SW480 (cell line): Measurements from ENCODE around the gene CAV2.

Experiments
- DNase-seq: peaks from one replicate; pipeline ENCODE4 v3.0.0-alpha.2; 2016; ENCODE audit warnings: low spot score

Gene CAV2

GRCh38 chr7:116547347-116547746, 47.8 kb downstream of the CAV2 start:
- no peak for DNase-seq

DNA sequence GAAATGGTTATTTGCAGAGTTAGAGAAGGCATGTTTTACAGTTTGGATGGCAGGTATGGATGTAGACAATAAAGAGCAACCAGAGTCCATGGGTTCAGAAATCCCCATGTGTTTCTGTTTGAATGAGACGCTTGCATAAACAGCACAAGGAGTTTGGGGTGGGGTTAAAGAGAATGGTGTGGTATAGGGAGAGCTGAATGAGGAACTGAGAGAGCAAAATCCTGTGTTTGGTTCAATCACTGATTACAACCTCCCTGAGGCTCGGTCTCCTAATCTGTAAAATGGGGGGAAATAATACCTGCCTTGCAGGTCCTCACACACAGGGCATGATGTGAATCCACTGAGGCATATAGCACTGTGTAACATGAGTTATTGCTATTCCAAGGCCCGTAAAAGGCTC, 49.0 kb downstream of the CAV2 start:
- DNase-seq = no peak

GRCh38 chr7:116549370-116549769, 49.8 kb downstream of the CAV2 start:
- DNase-seq = no peak

DNA sequence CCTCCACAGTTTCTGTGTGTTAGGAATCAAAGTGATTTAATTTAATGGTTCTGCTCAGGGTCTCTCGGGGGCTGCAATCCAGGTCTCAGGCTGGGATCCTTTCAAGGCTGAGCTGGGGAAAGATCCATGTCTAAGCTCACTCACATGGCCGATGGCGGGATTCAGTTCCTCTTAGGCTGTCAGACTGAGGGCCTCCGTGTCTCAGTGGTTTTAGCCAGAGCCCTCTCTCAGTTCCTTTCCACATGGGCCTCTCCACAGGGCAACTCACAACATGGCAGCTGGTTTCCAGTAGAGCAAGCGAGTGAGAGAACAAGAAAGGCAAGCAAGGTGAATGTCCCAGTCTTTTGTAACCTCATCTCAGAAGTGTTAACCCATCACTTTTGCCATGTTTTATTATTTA, 52.2 kb downstream of the CAV2 start:
- DNase-seq = no peak

- DNase-seq = peak; percentile 18
Observed at GRCh38 chr7:116552602-116553001, 53.1 kb downstream of the CAV2 start.

GRCh38 chr7:116553168-116553964, 53.8 kb downstream of the CAV2 start:
- no peak for DNase-seq

GRCh38 chr7:116554436-116554835, 54.9 kb downstream of the CAV2 start:
- DNase-seq = no peak

DNA sequence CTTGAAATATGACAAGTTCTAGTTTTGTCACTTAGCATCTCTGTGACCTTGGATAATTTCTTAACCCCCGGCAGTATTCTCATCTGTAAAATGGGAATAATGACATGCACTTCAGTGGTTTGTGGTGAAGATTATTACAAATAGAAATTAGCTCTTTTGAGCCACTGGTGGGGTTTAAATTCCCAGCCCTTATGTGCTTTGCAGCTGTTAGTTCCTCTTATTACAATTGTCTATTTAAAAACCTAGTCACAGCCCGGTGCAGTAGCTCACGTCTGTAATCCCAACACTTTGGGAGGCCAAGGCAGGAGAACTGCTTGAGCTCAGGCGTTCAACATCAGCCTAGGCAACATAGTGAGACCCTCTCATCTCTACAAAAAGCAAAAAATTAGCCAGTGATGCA, 55.4 kb downstream of the CAV2 start:
- DNase-seq = no peak

DNA sequence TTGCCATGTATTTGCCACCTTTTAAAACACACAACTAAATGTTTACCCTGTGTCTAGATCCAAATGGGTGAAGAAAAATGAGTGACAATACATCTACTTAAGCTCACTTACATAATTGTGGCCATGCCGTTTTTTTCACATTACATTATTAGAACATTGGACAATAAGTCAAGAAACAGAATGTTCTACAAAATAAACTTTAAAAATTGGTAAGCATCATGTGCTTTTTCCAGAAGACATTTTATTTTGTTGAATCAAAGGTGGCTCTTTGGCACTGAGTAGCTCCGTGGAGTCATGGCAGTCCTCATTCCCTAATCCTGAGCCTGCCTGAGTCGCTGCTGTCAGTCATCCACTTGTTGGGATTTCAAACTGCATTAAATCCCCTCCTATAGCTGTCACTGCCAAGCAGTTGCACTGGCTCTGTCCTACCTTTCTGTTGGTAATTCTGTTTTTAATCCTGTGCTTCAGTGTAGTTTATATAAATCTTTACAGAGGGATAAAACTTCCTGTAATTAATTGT, 57.6 kb downstream of the CAV2 start:
- DNase-seq = no peak

DNA sequence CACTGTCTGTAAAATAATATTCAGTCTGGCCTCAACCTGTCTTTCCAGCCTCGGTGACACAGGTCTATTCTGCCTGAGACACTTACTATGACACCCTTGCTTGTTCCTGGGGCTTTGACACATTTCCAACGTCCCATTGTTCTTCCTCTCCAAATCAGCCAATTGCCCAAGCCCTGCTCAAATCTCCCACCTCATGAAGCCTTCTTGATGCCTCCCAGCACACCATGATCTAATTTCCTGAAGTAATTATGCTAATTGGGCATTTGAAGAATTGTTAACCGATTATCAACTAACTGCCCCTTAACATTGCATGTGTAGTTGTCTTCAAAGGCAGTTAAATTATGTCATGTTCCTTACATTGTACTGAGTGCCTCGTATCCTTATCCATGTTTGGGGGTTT, 58.4 kb downstream of the CAV2 start:
- no peak for DNase-seq
